Large intestine (tissue), 3 donors: ENCODE measurements around the gene GNRHR. TPM values are rescaled to one million over a fixed set of nuclear protein-coding genes. Genes with fewer than 3 reads are reported as not detected.

Experiments used
- DNase-seq, 2 donors: peaks; one replicate each; pipeline versions ENCODE4 v3.0.0 to v3.0.0-alpha.2; 2013
- H3K27ac ChIP-seq: one replicate; pipeline ENCODE4 v1.5.1; 2013; ENCODE audit warnings: low read length
- H3K27me3 ChIP-seq: 2 replicates; pipeline ENCODE4 v1.6.1; 2013; ENCODE audit warnings: low read length; ENCODE audit not compliant: control insufficient read depth, insufficient read depth
- H3K36me3 ChIP-seq: 2 replicates; pipeline ENCODE4 v1.6.1; 2013; ENCODE audit warnings: low read length; ENCODE audit not compliant: control insufficient read depth, insufficient read depth
- H3K4me1 ChIP-seq: one replicate; pipeline ENCODE4 v1.6.1; 2013; ENCODE audit warnings: low read length; ENCODE audit not compliant: control insufficient read depth, insufficient read depth
- H3K4me3 ChIP-seq: one replicate; pipeline ENCODE4 v1.5.1; 2013; ENCODE audit warnings: low read length
- H3K9me3 ChIP-seq: one replicate; pipeline ENCODE4 v1.6.1; 2013; ENCODE audit warnings: mild to moderate bottlenecking, low read depth, low read length, moderate library complexity; ENCODE audit not compliant: control insufficient read depth
- WGBS: methylation state at CpG from one replicate; pipeline ENCODE4 v1.1.5; 2013; ENCODE audit warnings: low lambda C conversion rate; ENCODE audit not compliant: insufficient coverage; 5-methylcytosine and 5-hydroxymethylcytosine counted together
- polyA plus RNA-seq: library from polyadenylated mRNA; unstranded; fragments of 120-200 nt; gene quantifications from one replicate; pipeline ENCODE4 v1.2.1, GENCODE V29; 2013

Gene GNRHR
- polyA plus RNA-seq, 1 donor: 0.55 TPM

DNA sequence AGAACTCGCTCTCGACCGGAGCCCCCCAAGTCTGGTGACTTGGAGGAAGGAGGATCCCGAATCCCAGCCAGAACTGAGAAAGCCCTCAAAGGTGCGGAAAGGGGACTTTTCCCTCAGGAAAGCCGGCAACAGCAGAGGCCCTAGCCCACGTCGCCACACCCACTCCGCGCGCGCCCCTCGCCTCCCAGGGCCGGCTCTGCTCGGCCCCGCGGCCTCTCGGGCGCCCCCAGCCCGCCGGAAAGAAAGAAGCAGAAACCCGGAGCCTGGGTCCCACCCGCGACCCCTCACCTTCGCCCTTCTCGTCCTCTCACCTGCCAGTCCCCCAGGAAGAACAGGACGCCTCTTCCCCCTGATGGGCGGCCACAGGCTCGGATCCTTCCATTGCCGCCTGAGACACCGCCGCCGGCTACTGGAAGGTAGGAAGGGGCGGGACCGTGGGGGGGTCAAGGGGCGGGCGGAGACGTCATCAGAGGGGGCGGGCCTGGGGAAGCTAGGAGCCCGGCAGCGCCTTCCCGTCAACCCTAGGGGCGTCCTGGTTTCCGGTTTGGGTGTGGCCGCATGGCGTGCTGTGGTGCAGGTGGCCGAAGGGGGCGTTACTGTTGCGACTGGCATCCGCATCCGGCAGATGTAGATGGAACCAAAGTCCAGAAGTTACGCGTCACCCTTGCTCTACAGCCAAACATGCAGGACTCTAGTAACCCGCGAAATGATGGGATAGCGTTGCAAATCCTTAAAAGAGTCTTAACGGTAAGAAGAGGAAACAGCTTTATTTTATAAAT lies 53.3 kb downstream of the GNRHR start, which contains the start of gene UBA6:
Gene UBA6 (minus strand): TSS at position 418 of the 779 bp plus-strand sequence. CDS start 36 bp downstream, at position 382.
- 0% methylated on average over 1 of the region's 57 CpGs for WGBS
- Histone ChIP-seq H3K27me3 (no peaks in the 10 kb centered on the region), H3K4me1 (peaks cover 3% of the 10 kb centered on the region), H3K4me3 (peak within 1 kb of the TSS; percentile 88), H3K9me3 (peaks cover 3% of the 10 kb centered on the region), H3K27ac (peak within 1 kb of the TSS; percentile 96), H3K36me3 (peaks cover 3% of the 10 kb centered on the region)
- peak; percentile 99 for DNase-seq

DNA sequence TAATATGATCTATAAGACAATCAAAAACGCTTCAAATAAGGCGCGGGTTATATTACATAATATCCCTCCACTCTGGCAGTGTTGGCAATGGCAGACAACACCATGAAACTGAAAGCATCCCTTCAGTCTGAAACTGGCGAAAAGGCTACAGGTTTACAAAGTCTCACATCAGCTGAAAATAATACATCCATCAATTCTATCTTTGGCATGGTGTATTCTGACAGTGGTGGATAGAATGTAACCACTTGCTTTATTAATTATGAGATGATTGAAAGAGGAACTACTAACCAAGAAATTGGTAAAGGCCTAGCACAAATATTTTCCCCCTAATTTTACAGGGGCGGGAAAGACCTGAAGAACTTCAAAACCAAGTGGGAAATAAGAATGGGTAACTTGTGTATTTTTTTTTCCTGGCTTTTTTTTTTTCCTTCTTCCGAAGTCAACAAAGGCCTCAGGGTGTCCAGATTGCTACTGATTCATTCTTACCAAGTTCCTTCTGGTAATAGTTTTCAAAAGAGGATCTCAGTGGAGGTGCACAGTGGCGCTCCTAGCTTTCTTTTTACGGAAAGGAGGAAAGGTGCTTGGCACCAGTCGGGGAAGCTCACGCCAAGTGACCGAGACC lies 54.0 kb downstream of the GNRHR start:
- WGBS: 0% methylated on average over 1 of the region's 11 CpGs
- Histone ChIP-seq H3K36me3 (peaks cover 3% of the 10 kb centered on the region), H3K9me3 (no peaks in the 10 kb centered on the region), H3K27ac (peak overlapping the region; percentile 96), H3K4me1 (peaks cover 3% of the 10 kb centered on the region), H3K27me3 (no peaks in the 10 kb centered on the region), H3K4me3 (peak overlapping the region; percentile 88)
- DNase-seq: peak in 1 of 2 donors; percentile 46

GRCh38 chr4:67699603-67700002 lies 54.6 kb downstream of the GNRHR start:
- H3K36me3 ChIP-seq: peaks cover 3% of the 10 kb centered on the region
- no CpG with 5 or more reads among the region's 18 CpGs for WGBS
- H3K27ac ChIP-seq: peak overlapping the region; percentile 96
- peaks cover 3% of the 10 kb centered on the region for H3K4me1 ChIP-seq
- no peaks in the 10 kb centered on the region for H3K9me3 ChIP-seq
- no peaks in the 10 kb centered on the region for H3K27me3 ChIP-seq
- peak in 1 of 2 donors; percentile 7 for DNase-seq
- peak overlapping the region; percentile 88 for H3K4me3 ChIP-seq

GRCh38 chr4:67697860-67698687 lies 56.1 kb downstream of the GNRHR start:
- no peak overlapping the region for H3K27ac ChIP-seq
- DNase-seq: no peak
- no peaks in the 10 kb centered on the region for H3K27me3 ChIP-seq
- no peak overlapping the region for H3K4me3 ChIP-seq
- H3K9me3 ChIP-seq: no peaks in the 10 kb centered on the region
- no peaks in the 10 kb centered on the region for H3K36me3 ChIP-seq
- WGBS: 88% methylated on average over 4 of the region's 7 CpGs
- peaks cover 3% of the 10 kb centered on the region for H3K4me1 ChIP-seq

DNA sequence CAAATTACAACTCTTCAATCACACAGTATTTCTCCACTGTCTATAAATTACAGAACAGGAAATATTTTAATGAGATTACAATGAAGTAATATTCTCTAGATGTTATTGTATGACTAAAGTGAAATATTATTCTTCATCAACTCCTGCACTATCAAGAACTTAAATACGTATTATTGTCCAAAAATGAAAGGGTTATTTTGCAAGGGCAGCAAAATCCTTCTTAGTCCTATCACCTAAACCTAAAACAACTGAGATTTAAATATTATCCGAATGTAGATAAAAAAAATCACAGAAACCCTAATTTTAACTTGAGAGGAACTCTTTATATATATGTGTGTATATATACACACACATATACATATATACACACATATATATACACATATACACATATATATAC lies 58.1 kb downstream of the GNRHR start:
- no peak for DNase-seq
- Histone ChIP-seq H3K27ac (no peak overlapping the region), H3K4me1 (peaks cover 3% of the 10 kb centered on the region), H3K4me3 (no peak overlapping the region), H3K27me3 (no peaks in the 10 kb centered on the region), H3K36me3 (peaks cover 10% of the 10 kb centered on the region), H3K9me3 (no peaks in the 10 kb centered on the region)
- WGBS: no CpG with 5 or more reads among the region's 2 CpGs

DNA sequence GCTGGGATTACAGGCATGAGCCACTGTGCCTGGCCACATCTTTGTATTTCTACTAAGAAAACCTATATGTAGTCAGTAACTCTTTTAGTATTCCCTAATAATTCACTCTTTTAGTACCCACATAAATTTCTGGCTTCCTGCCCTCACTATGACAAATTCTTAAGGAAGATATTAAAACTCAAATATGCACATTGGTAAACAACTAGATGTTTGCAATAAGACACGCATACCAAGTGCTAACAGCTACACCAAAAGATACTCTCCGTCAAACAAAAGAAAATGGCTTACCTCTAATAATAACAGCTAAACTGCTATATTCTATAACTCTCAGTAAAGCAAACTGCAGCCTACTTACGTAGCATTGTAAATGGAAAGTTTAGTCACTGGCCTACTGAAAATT lies 59.5 kb downstream of the GNRHR start:
- H3K27me3 ChIP-seq: no peaks in the 10 kb centered on the region
- WGBS: 100% methylated on average over 1 of the region's 3 CpGs
- peaks cover 14% of the 10 kb centered on the region for H3K36me3 ChIP-seq

DNA sequence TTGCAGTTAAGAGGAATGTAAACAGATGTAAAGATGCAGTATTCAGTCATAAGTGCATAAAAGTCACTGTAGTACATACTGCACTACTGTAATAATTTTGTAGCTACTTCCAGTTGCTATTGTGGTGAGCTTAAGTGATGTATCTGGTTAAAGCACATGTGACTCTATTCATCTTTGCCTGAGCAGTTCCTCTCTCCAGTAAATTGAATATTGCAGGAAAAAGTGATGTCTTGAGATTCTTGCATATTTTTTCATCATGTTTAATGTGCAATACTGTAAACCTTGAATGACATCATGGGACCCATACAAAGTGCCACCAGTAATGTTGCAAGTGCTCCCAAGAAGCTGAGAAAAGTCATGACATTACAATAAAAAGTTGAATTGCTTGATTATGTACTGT lies 62.9 kb downstream of the GNRHR start:
- H3K36me3 ChIP-seq: peaks cover 16% of the 10 kb centered on the region
- no peaks in the 10 kb centered on the region for H3K9me3 ChIP-seq
- no peaks in the 10 kb centered on the region for H3K4me1 ChIP-seq
- H3K27ac ChIP-seq: no peak overlapping the region
- no peaks in the 10 kb centered on the region for H3K27me3 ChIP-seq
- DNase-seq: no peak
- H3K4me3 ChIP-seq: no peak overlapping the region

More for the DNA sequence above, 59.5 kb downstream of the GNRHR start:
- no peak for DNase-seq
- Histone ChIP-seq H3K9me3 (no peaks in the 10 kb centered on the region), H3K27ac (no peak overlapping the region), H3K4me1 (peaks cover 3% of the 10 kb centered on the region), H3K4me3 (no peak overlapping the region)

Other genes starting within 250 kb of the GNRHR start
- 22.4 TPM for gene CENPC, start 208.9 kb downstream of the GNRHR start, polyA plus RNA-seq
- gene STAP1, start 195.7 kb downstream of the GNRHR start, polyA plus RNA-seq: 0.52 TPM
- 27.2 TPM for gene UBA6, start 53.2 kb downstream of the GNRHR start, polyA plus RNA-seq
- gene TMPRSS11D, start 129.6 kb upstream of the GNRHR start, polyA plus RNA-seq: 0.06 TPM
- gene TMPRSS11A, start 209.1 kb upstream of the GNRHR start, polyA plus RNA-seq: 0.04 TPM